Renal cortical epithelial cell (primary cell): ENCODE data around the gene ANKH. TPM values are rescaled to one million over a fixed set of nuclear protein-coding genes. Genes with fewer than 3 reads are reported as not detected.
"Not testable (repeated sequence)": the region's sequence is repeated elsewhere in the genome, so short reads cannot be mapped to it uniquely, and the experiment has no call there.

Source experiments
- DNase-seq: peaks from one replicate; pipeline ENCODE4 v3.0.0-alpha.2; 2011; ENCODE audit warnings: low read depth
- total RNA-seq: library from RNA; depleted of rRNA; stranded (reverse); fragments of >200 nt; gene quantifications from 2 replicates; pipeline ENCODE4 v1.2.3, GENCODE V29; 2014

ANKH gene
- total RNA-seq, 1 donor from 2014 or later: 3.6 TPM

- no peak for DNase-seq
Observed at GRCh38 chr5:14826714-14827113, 44.9 kb downstream of the ANKH start.

GRCh38 chr5:14825977-14826376, 45.6 kb downstream of the ANKH start:
- DNase-seq: no peak

GRCh38 chr5:14824499-14824898, 47.1 kb downstream of the ANKH start:
- DNase-seq: no peak

GRCh38 chr5:14821100-14821845, 50.3 kb downstream of the ANKH start:
- no peak for DNase-seq

- DNase-seq: no peak
Observed at GRCh38 chr5:14818931-14819790, 52.4 kb downstream of the ANKH start.

- not testable (repeated sequence) for DNase-seq
Observed at GRCh38 chr5:14817762-14818136, 53.8 kb downstream of the ANKH start.

GRCh38 chr5:14816999-14817761, 54.4 kb downstream of the ANKH start:
- peak; percentile 51 for DNase-seq

- DNase-seq: no peak
Observed at GRCh38 chr5:14816374-14816998, 55.1 kb downstream of the ANKH start.

GRCh38 chr5:14813747-14814146, 57.8 kb downstream of the ANKH start:
- no peak for DNase-seq

GRCh38 chr5:14812166-14812565, 59.4 kb downstream of the ANKH start:
- no peak for DNase-seq

- DNase-seq: peak; percentile 13
Observed at GRCh38 chr5:14810928-14811572, 60.5 kb downstream of the ANKH start.

- no peak for DNase-seq
Observed at GRCh38 chr5:14810282-14810681, 61.3 kb downstream of the ANKH start.

GRCh38 chr5:14809369-14810155, 62.0 kb downstream of the ANKH start:
- DNase-seq: peak; percentile 83

- DNase-seq: no peak
Observed at GRCh38 chr5:14807471-14807870, 64.1 kb downstream of the ANKH start.

- DNase-seq: no peak
Observed at GRCh38 chr5:14806456-14806855, 65.1 kb downstream of the ANKH start.

GRCh38 chr5:14802541-14802940, 69.0 kb downstream of the ANKH start:
- DNase-seq: no peak

- DNase-seq: no peak
Observed at GRCh38 chr5:14801792-14802191, 69.8 kb downstream of the ANKH start.

- peak; percentile 20 for DNase-seq
Observed at GRCh38 chr5:14797385-14797784, 74.2 kb downstream of the ANKH start.

- DNase-seq: no peak
Observed at GRCh38 chr5:14794583-14795230, 76.9 kb downstream of the ANKH start.

- DNase-seq: no peak
Observed at GRCh38 chr5:14793851-14794250, 77.7 kb downstream of the ANKH start.
